ENCODE data around the gene CDC42EP2.

CDC42EP2 gene

GRCh38 chr11:65298655-65299179 lies 15.9 kb upstream of the CDC42EP2 start:
- DNase-seq, result no peak

GRCh38 chr11:65300621-65301275 lies 13.9 kb upstream of the CDC42EP2 start:
- no peak for DNase-seq

GRCh38 chr11:65301491-65302329 lies 13.0 kb upstream of the CDC42EP2 start:
- DNase-seq, result no peak

- DNase-seq, result no peak
Observed at GRCh38 chr11:65303555-65303954, 11.1 kb upstream of the CDC42EP2 start.

GRCh38 chr11:65304110-65304509 lies 10.6 kb upstream of the CDC42EP2 start:
- DNase-seq, result no peak

- DNase-seq, result no peak
Observed at GRCh38 chr11:65304613-65305012, 10.1 kb upstream of the CDC42EP2 start.

DNA sequence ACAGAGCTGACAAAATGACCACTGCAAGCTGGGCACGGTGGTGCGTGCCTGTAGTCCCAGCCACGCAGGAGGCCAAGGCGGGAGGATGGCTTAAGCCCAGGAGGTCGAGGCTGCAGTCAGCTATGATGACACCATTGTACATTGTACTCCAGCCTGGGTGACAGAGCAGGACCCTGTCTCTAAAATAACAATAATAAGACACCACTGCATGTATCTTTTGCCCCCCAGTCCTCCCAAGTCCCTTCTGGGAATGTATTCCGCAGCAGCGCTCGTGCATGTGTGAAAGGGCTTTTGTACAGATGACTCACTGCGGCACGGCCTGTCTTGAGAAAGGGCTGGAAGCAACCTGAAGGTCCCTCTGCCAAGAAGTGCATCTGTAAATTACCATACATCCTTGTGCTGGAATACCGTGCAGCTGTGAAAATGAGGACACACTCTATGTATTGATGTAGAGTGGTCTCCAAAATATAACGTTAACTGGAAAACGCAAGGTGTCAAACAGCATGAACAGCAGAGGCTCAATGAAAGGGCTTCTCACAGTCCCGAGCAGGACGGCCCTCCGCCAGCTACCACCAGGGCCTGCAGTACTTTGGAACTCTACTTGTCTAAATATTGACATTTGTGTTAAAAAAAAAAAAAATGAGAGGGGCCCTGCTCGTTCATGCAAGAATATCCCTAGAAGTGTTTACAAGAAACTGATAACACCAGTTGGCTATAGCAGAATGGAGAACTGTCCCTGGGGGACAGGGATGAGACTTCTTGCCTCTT lies 9.0 kb upstream of the CDC42EP2 start:
- no peak for DNase-seq

DNA sequence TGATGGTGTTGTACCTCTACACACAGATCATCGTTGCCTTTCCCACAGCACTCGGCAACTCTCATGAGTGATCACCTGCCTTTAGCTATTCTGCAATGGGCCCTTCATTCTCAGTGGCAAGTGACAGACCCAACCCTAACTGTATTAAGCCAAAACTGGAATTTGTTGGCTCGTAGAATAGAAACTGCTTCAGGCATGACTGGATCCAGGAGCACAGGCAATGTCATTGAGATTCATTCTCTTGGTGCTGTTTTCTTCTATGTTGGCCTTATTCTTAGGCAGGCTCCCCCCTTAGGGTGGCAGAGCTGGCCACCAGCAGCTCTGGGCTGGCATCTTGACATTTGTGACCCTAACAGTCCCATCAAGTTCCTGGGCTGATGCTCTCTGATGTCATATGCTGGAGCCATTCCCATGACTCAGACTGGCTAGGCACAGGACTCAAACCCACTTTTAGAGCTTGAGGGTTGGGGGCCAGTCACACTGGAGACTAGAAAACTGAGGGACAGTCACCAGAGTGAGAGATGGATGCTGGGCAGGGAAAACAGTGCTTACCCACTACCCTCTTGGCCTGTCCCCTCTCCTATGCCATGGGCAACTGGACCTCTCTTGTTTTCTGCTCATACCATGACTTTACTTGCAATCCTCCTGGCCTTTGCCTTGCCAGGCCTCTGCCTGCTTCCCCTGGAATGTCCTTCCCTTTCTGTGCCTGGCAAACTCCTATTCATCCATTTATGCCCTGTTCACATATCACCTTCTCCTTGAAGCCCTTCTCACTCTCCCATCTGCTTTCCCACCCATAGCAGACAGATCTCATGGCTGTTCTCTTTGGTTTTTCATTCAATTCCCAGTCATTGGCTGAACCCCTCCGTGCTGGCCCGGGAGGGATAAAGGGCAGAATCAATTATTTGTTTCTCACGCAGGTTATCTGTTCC lies 7.1 kb upstream of the CDC42EP2 start:
- no peak for DNase-seq

GRCh38 chr11:65308281-65308891 lies 6.3 kb upstream of the CDC42EP2 start:
- DNase-seq, result no peak

DNA sequence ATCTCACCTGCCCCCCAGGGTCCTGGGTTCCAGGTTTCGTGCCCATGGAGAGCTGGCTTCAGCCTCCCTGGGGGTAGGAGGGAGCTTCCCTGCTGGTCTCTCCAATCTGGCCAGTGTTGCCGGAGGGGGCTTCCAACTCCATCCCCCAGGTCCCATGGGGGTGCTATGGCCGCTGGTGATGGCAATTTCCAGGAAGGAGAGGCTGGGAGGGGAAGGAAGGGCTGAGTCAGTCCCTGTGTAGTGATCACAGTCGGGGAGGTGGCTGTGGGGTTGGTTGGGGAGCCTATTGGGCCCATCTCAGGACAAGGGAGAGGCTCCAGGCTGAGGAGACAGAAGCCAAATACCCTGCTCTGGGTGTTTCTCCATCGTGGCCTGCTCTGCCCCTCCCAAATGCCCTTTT lies 5.7 kb upstream of the CDC42EP2 start:
- DNase-seq, result no peak

- DNase-seq, result no peak
Observed at GRCh38 chr11:65310215-65310614, 4.5 kb upstream of the CDC42EP2 start.

- no peak for DNase-seq
Observed at GRCh38 chr11:65310736-65311135, 3.9 kb upstream of the CDC42EP2 start.

DNA sequence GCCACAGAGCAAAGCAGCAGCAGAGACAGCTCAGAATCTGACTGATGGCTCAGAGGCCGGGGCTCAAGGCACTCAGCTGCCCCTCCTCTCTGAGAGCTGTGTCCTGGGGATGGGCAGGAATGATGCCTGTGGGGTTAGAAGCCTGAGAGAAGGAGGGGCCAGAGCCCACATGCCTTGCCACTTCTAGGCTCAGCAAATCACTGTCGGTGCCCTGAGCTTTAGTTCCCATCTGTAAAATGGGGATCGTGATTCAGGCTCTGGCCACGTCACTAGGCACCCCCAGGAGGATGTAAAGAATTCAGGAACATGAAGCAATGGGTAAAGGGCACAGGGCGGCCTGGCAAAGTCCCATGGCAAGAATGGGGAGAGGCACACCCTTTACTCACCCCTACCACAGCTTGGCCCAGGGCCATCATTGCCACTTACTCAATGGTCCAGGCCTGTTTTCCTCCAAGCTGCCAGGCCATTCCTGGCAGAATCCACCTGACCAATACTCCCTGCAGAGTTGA lies 3.4 kb upstream of the CDC42EP2 start:
- no peak for DNase-seq

DNA sequence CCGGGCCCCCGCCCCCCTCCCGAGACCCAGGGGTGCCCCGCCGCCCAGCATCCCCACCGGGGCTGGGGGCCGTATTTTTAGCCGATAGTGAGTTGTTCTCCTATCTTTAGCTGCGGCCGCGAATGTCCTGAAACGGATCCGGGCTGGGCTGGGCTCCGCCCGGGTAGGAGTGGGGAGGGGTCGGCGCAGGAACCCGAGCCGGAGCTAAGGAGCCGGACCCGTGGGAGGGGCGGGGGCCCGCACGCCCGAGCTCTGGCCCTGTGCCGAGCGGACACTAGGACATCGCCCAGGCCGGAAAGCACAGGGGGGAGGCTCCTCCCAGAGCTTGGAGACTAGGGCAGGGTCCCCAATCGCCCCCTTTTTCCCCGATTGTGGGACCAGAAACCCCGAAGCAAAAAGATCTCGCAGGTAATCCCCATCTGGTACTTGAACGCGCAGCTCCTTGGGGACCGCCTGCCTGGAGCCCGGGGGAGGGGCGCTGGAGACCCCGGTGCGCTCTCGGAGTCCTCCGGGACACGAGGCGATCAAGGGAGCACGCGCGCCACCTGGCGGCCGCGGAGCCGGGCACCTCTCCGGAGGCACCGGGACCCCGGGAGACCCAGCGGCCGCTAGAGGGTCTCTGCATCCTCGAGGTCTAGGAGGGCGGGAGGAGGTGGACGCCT lies 669 bp downstream of the CDC42EP2 start:
- peak; percentile 41 for DNase-seq

DNA sequence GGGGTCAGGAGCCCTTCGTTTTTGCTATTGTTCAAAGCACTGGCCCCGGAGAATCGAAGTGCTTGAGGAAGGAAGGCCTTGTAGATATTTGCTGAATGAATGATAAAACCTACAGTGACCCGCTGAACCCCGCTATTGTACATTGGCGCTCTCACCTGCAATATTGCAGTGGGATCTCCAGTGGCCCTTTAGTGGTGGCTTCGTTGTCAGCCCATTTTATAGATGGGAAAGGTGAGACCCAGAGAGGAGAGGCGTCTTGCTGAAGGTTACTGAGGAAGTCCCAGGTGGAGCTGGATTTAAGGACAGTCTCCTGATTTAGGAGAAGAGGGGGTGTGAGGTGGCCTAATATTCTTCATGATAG lies 1.2 kb downstream of the CDC42EP2 start:
- no peak for DNase-seq

DNA sequence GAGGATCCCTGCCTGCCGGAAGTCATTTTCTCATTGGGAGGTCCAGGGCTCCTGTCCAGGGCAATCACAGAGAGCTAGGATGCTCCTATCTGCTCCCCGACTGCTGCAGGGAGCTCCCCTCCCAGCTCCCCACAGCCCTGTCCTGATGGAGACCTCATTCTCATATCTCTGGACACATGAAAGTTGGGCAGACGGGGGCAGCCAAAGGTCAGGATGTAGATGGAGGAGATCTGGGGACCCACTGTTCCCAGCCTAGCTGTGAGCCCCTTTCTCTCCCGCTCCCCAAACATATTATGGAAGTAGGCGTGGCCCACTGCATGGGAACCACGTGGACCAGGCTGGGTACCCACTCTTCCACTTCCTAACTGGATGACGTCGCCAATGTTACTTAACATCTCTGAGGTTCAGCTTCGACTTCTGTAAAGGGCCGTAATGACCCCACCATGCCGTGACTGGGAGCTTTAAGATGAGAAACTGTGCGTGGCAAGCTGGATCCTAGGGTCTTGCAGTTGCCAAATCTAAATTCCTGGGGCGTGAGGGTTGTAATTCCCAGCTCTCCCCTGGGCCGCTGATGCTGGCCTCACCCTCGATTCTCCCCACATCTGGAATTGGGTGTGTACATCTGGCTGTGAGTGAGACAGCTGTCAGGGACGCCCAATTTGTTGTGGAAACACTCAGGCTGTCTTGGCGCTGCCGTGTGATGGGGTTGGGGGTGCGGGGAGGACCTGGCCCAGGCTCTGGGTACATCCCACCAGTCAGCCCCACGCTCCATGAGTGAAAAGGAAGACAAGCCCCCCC lies 1.8 kb downstream of the CDC42EP2 start:
- DNase-seq, result no peak

- DNase-seq, result peak; percentile 22
Observed at GRCh38 chr11:65317025-65317786, 2.5 kb downstream of the CDC42EP2 start.

- DNase-seq, result no peak
Observed at GRCh38 chr11:65320386-65321075, 5.9 kb downstream of the CDC42EP2 start.

- no peak for DNase-seq
Observed at GRCh38 chr11:65321076-65321475, 6.4 kb downstream of the CDC42EP2 start.
